Measurements from ENCODE around the gene HSPD1. TPM values are rescaled to one million over a fixed set of nuclear protein-coding genes. Genes with fewer than 3 reads are reported as not detected.

Gene HSPD1
- total RNA-seq, 3 donors from 2014 or later, result 1,165 to 1,393 (median 1,366) TPM

Other genes with a start within 250 kb of the HSPD1 start
- gene ANKRD44, start 189.1 kb downstream of the HSPD1 start, total RNA-seq, result 10 to 100 TPM; 75.0 to 91.5 (median 78.3) TPM
- gene SF3B1, start 64.8 kb downstream of the HSPD1 start, total RNA-seq, result 100 to 1,000 TPM; 242 to 249 (median 243) TPM
- 10 to 100 TPM; 32.3 to 34.6 (median 32.7) TPM for gene COQ10B, start 46.3 kb downstream of the HSPD1 start, total RNA-seq
- gene HSPE1, start 539 bp upstream of the HSPD1 start, total RNA-seq, result 100 to 1,000 TPM; 452 to 521 (median 492) TPM
- gene MOB4, start 16.2 kb upstream of the HSPD1 start, total RNA-seq, result 10 to 100 TPM; 23.5 to 28.1 (median 23.8) TPM
- gene RFTN2, start 175.7 kb upstream of the HSPD1 start, total RNA-seq, result not detected
- gene MARS2, start 205.5 kb upstream of the HSPD1 start, total RNA-seq, result 10 to 100 TPM; 32.4 to 36.9 (median 34.7) TPM